Measurements from ENCODE around the gene ADAMTS19. TPM values are rescaled to one million over a fixed set of nuclear protein-coding genes. Genes with fewer than 3 reads are reported as not detected.

ADAMTS19 gene
- total and polyA plus RNA-seq, 9 of the 15 experiments (the other 6 are each of a cell fraction or from before 2014, with no cell fraction given) = not detected

- Histone ChIP-seq H3K9ac (ENCODE audit: insufficient read depth in 1 of 2, low read depth in 2 of 2, low read length in 2 of 2) (no peak overlapping the region), H4K20me1 (replicated peaks; ENCODE audit: control insufficient read depth, insufficient read depth, low read length) (no peaks in the 10 kb centered on the region), H3K4me2 (ENCODE audit: insufficient read depth, low read length) (no peak overlapping the region), H3K4me3 (no peak overlapping the region), H2AFZ (ENCODE audit: low read depth, low read length) (no peak overlapping the region), H3K4me1 (replicated peaks in 1 of 2; ENCODE audit: control insufficient read depth in 2 of 2, insufficient read depth in 2 of 2, low read length in 2 of 2) (no peaks in the 10 kb centered on the region), H3K9me3 (replicated peaks; ENCODE audit: control insufficient read depth, insufficient read depth, low read depth, low read length) (no peaks in the 10 kb centered on the region), H3K79me2 (ENCODE audit: control insufficient read depth, insufficient read depth, low read length) (no peaks in the 10 kb centered on the region), H3K27ac (ENCODE audit: extremely low read depth, low read depth, low read length) (no peak overlapping the region), H3K27me3 (ENCODE audit: control insufficient read depth in 2 of 2, insufficient read depth in 2 of 2, low read length in 2 of 2) (no peaks in the 10 kb centered on the region), H3K9me1 (ENCODE audit: control insufficient read depth, insufficient read depth, low read length) (no peaks in the 10 kb centered on the region), H3K36me3 (ENCODE audit: control insufficient read depth, insufficient read depth, low read length) (no peaks in the 10 kb centered on the region)
- POLR2A ChIA-PET = no interaction called here
- DNase-seq (ENCODE audit: extremely low read depth in 1 of 4, low spot score in 3 of 4) (peak; percentile 13 to 49 (median 24)), ATAC-seq (peak; percentile 72; the same call in 2 of the 3 replicates), FAIRE-seq (peak; percentile 65)
- BruUV-seq (replicated peaks) = no TSS peak
- intact Hi-C loops (cut with micrococcal nuclease) (loop anchor here (1.0 to 10.0 kb wide), 3 partner anchors 82 to 1644 kb away; no protein-coding TSS in a partner anchor), in situ Hi-C loops (cut with MboI) (loop anchor here (10.0 to 25.0 kb wide), 2 partner anchors 1546 to 1909 kb away; no protein-coding TSS in a partner anchor)
- WGBS (ENCODE audit: insufficient coverage, low coverage, missing lambda C conversion rate) = 3% methylated on average over 9 of the region's 9 CpGs
- CTCF ChIA-PET (ENCODE audit: low intra/inter-chr PET ratio) = interaction anchor here (0.5 to 1.7 kb wide), 3 partner anchors 82 to 1487 kb away, joined by 3 to 5 read pairs (median 3); no protein-coding TSS in a partner anchor
- TF ChIP-seq DEAF1 (CRISPR knock-in tag; IDR thresholded peaks at IDR 0.05) (peak; percentile 47; the same call in 1 of the 2 replicates), SMC3 (conservative IDR thresholded peaks at IDR 0.05; ENCODE audit: insufficient read depth, low read depth, low read length) (0 out of 2 replicates have a peak, but pooled peaks have one; percentile 34), REST (IDR thresholded peaks at IDR 0.05; ENCODE audit: borderline replicate concordance) (peak; percentile 52; the same call in 1 of the 2 replicates), REST (CRISPR knock-in tag; IDR thresholded peaks at IDR 0.05; ENCODE audit: low read depth) (no peak), CTCF (IDR thresholded peaks at IDR 0.05 in 2 of 3, conservative IDR thresholded peaks at IDR 0.05 in 1 of 3; ENCODE audit: insufficient read depth in 2 of 3, low read depth in 1 of 3, low read length in 3 of 3) (peak; percentile 52 to 70 (median 62)), STAG1 (CRISPR knock-in tag; IDR thresholded peaks at IDR 0.05; ENCODE audit: borderline replicate concordance) (peak; percentile 34; the same call in 1 of the 2 replicates), ZNF3 (CRISPR knock-in tag; IDR thresholded peaks at IDR 0.05) (no peak)
Observed at GRCh38 chr5:129771058-129771838, 311.1 kb downstream of the ADAMTS19 start.

All from K562 (cell line).